OCI-LY7 (cell line): ENCODE measurements around the gene SLC4A5. TPM values are rescaled to one million over a fixed set of nuclear protein-coding genes. Genes with fewer than 3 reads are reported as not detected.

Source experiments
- BruUV-seq: library from RNA; stranded (reverse); fragments of 400-500 nt; replicated peaks from 2 replicates; lab custom pipeline; 2021; lab: Mats Ljungman, UMichigan
- CTCF ChIA-PET: fragments of 300-600 bp; sonication (Branson Sonifier 250); formaldehyde crosslinking; loops from one replicate; lab custom pipeline; 2022; ENCODE audit warnings: antibody characterized with exemption; ENCODE audit not compliant: unreplicated experiment; lab: Charles Lee
- POLR2A ChIA-PET: fragments of 300-600 bp; sonication (Branson Sonifier 250); formaldehyde crosslinking; loops from one replicate; lab custom pipeline; 2022; ENCODE audit warnings: antibody characterized with exemption; lab: Charles Lee
- DNase-seq: peaks from one replicate; pipeline ENCODE4 v3.0.0-alpha.2; 2015; ENCODE audit warnings: low spot score
- H2AFZ ChIP-seq: fragments of 200-600 bp; sonication (generic), shearing (Covaris generic); 2 replicates; pipeline ENCODE4 v1.6.1; 2014; ENCODE audit warnings: mild to moderate bottlenecking, antibody characterized with exemption, low read length, moderate library complexity
- H3K27ac ChIP-seq: fragments of 200-600 bp; sonication (generic); 2 replicates; pipeline ENCODE4 v1.5.1; 2014; ENCODE audit warnings: mixed run types, low read depth, mild to moderate bottlenecking, moderate library complexity, low read length, inconsistent platforms; ENCODE audit not compliant: poor library complexity, severe bottlenecking
- H3K36me3 ChIP-seq: fragments of 200-600 bp; sonication (generic); 2 replicates; pipeline ENCODE4 v1.6.1; 2014; ENCODE audit warnings: mild to moderate bottlenecking, antibody characterized with exemption, low read length, moderate library complexity, mixed read lengths; ENCODE audit not compliant: insufficient read depth
- H3K4me1 ChIP-seq: fragments of 200-600 bp; sonication (generic); 2 replicates; pipeline ENCODE4 v1.5.1; 2014; ENCODE audit warnings: mild to moderate bottlenecking, low read length; ENCODE audit not compliant: insufficient read depth, poor library complexity, severe bottlenecking
- H3K4me2 ChIP-seq: fragments of 200-600 bp; sonication (generic); 2 replicates; pipeline ENCODE4 v1.6.1; 2014; ENCODE audit warnings: mild to moderate bottlenecking, low read length
- H3K4me3 ChIP-seq: fragments of 200-600 bp; sonication (generic); 2 replicates; pipeline ENCODE4 v1.5.1; 2014; ENCODE audit warnings: mild to moderate bottlenecking, low read depth, low read length; ENCODE audit not compliant: poor library complexity, severe bottlenecking
- H3K79me2 ChIP-seq: fragments of 200-600 bp; sonication (generic); 2 replicates; pipeline ENCODE4 v1.6.1; 2016; ENCODE audit warnings: low read depth, mild to moderate bottlenecking, low read length, moderate library complexity, mixed read lengths; ENCODE audit not compliant: insufficient read depth
- H3K9me2 ChIP-seq: fragments of 200-600 bp; sonication (generic); 2 replicates; pipeline ENCODE4 v1.6.1; 2016; ENCODE audit warnings: mild to moderate bottlenecking, low read length, mixed read lengths; ENCODE audit not compliant: insufficient read depth
- H3K9me3 ChIP-seq: fragments of 200-600 bp; sonication (generic); 2 replicates; pipeline ENCODE4 v1.6.1; 2014; ENCODE audit warnings: mild to moderate bottlenecking, mixed run types, low read length, mixed read lengths
- H4K20me1 ChIP-seq: fragments of 200-600 bp; sonication (generic); 2 replicates; pipeline ENCODE4 v1.6.1; 2014; ENCODE audit warnings: mild to moderate bottlenecking, antibody characterized with exemption, low read length, moderate library complexity, mixed read lengths; ENCODE audit not compliant: insufficient read depth
- CTCF ChIP-seq: fragments of 200-600 bp; sonication (generic); conservative IDR thresholded peaks from 2 replicates; pipeline ENCODE4 v1.5.1; 2014; ENCODE audit warnings: mild to moderate bottlenecking, antibody characterized with exemption, low read length, moderate library complexity, mixed read lengths
- EZH2phosphoT487 ChIP-seq: fragments of 200-600 bp; sonication (generic); IDR thresholded peaks from 2 replicates; pipeline ENCODE4 v1.6.1; 2018; ENCODE audit warnings: low read depth, borderline replicate concordance, mild to moderate bottlenecking, mixed run types, antibody characterized with exemption, low read length, moderate library complexity, mixed read lengths
- intact Hi-C: fragments of 100-400 bp; cut with micrococcal nuclease; formaldehyde crosslinking; loops from one replicate; pipeline ENCODE4 v1.10.0; 2022; ENCODE audit not compliant: unreplicated experiment
- total RNA-seq, 2 experiments: library from RNA; depleted of rRNA in 1 of 2; stranded (reverse); fragments of >200 nt in 1 of 2; shearing (Covaris generic) in 1 of 2; gene quantifications; 2 replicates each; pipeline ENCODE4 v1.2.3, GENCODE V29; 2014 to 2022

SLC4A5 gene
- total RNA-seq, 2 experiments from 2014 or later, result 1.2 to 7.0 TPM

- H3K9me3 ChIP-seq, result peaks cover 6% of the 10 kb centered on the region; the same call in 1 of the 2 replicates
- no peak overlapping the region for H3K4me3 ChIP-seq
- intact Hi-C loops, result no loop called here
- no TSS peak for BruUV-seq
- H3K4me2 ChIP-seq, result no peak overlapping the region
- ChIA-PET CTCF (interaction anchor here (0.8 kb wide), 1 partner anchor 43 kb away, joined by 3 read pairs; no protein-coding TSS in a partner anchor), POLR2A (interaction anchor here (1.2 kb wide), 1 partner anchor 13 kb away, joined by 7 read pairs; no protein-coding TSS in a partner anchor)
- peaks cover 46% of the 10 kb centered on the region for H3K4me1 ChIP-seq
- H3K36me3 ChIP-seq, result no peaks in the 10 kb centered on the region
- no peak for DNase-seq
- TF ChIP-seq EZH2phosphoT487, result no peak
- TF ChIP-seq CTCF, result no peak
- H3K9me2 ChIP-seq, result no peaks in the 10 kb centered on the region
- no peak overlapping the region for H3K27ac ChIP-seq
- H4K20me1 ChIP-seq, result no peaks in the 10 kb centered on the region
- H2AFZ ChIP-seq, result no peak overlapping the region
- H3K79me2 ChIP-seq, result no peaks in the 10 kb centered on the region
Observed at GRCh38 chr2:74293191-74293991, 49.8 kb downstream of the SLC4A5 start.

DNA sequence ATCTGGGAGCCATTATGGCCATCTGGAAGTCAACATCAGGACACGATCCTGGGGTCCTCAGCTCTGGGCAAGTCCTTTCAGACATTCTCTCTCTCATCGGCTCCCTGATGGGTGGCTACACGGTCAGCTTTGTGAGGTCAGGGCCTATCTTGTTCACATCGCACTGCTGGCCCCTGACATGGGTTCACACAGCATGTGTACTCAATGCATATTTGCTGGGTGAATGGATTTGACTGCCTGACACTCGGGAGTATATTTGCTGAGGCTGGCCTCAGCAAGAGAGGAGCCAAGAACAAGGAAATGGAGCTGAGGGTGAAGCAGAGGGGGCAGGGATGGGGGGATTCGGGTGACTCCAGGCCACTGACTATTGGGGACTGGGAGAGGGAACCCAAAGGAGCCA lies 50.5 kb downstream of the SLC4A5 start:
- Histone ChIP-seq H4K20me1 (no peaks in the 10 kb centered on the region), H3K4me3 (no peak overlapping the region), H3K79me2 (no peaks in the 10 kb centered on the region), H3K4me1 (peaks cover 44% of the 10 kb centered on the region), H2AFZ (no peak overlapping the region), H3K9me3 (no peaks in the 10 kb centered on the region; the same call in 1 of the 2 replicates), H3K9me2 (no peaks in the 10 kb centered on the region), H3K27ac (no peak overlapping the region), H3K36me3 (no peaks in the 10 kb centered on the region), H3K4me2 (no peak overlapping the region)
- intact Hi-C loops, result no loop called here
- DNase-seq, result no peak
- ChIA-PET POLR2A (interaction anchor here (0.6 to 1.2 kb wide), 2 partner anchors 13 to 181 kb away, joined by 3 to 7 read pairs; no protein-coding TSS in a partner anchor), CTCF (no interaction called here)
- TF ChIP-seq CTCF (no peak), EZH2phosphoT487 (no peak)
- no TSS peak for BruUV-seq
